GM18499 (cell line): ENCODE measurements around the gene SERGEF.

Experiments used
- ATAC-seq: cut with Tn5 transposase; IDR thresholded peaks from one replicate; pipeline ENCODE4 v1.9.1; 2021; ENCODE audit warnings: moderate number of reproducible peaks; ENCODE audit not compliant: insufficient read depth, unreplicated experiment

The SERGEF gene

GRCh38 chr11:17775507-17776211 lies 237.2 kb downstream of the SERGEF start:
- ATAC-seq, result no peak

DNA sequence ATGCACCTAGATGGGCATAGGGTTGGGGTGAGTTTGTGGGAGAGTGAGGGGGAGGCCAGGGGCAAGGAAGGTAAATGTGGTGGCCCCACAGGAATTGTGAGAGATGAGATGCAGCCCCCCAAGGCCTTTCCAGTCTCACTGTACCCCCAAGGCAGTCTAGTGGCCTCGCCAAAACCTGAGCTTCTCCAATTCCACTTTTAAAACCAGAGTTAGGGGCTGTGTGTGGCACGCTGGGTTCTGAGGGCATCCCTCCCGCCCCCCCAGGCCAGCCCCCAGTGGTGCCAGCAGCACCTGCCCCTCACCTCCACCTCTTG lies 237.9 kb downstream of the SERGEF start:
- no peak for ATAC-seq

- ATAC-seq, result no peak
These were observed 238.4 kb downstream of the SERGEF start for GRCh38 chr11:17774232-17775034.

DNA sequence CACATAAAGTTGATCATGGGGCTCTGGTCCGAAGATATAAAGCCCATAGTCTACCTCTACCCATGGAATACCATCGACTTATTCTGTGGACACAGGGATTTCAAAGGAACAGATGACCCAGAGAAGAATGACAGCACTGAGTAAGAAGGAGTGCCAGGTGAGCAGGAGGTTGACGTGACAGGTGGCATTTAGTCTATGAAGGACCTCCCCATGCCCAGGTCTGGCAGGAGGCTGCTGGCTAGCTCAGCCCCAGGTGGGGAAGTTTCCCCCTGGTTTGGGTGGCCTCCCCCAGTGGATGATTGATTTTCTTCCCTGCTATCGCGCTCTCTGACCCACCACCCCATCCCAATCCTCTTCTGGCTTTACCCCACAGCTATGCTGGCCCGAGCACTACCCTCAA lies 239.2 kb downstream of the SERGEF start:
- ATAC-seq, result no peak

DNA sequence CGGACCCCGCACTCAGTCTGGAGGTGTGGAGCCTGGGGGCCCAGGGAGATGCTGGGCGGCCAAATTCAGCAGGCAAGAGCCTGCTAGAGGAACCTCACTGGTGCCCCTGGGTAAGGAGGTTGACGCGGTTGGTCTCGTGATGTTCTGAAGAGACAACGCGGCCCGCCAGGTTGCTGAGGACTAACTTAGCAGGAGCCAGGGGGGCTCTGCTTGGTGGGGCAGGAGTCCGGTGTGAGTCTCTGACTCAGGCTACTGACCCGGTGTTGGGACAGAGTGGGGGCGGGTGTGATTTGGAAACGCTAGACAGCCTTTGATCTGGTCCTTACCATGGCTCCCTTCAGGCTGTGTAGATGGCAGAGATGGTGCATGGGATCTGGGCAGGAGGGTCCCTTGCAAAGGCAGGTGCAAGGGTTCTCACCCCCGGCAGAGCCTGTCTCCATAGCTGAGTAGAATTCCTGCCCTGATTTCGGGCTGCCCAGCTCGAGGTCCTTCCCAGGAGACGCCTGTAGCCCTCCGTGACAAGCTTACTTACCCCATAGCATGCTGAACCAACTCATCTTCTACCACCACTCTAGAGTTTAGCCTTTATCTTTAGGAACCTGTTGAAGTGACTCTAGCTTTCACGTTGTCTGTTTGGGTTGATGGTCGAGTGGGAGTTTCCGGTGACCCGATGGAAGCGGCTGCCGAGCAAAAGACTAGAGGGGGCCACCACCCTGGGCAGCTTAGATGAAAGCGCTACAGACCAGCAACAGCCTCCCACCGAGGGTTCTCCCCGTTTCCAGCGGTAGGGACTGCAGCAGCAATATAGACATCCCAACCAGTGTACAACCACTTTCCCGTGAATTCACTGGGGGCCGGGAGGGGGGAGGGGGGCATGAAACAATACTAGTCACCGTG lies 239.9 kb downstream of the SERGEF start:
- ATAC-seq, result no peak

GRCh38 chr11:17771841-17772401 lies 240.9 kb downstream of the SERGEF start:
- ATAC-seq, result no peak

GRCh38 chr11:17771415-17771814 lies 241.4 kb downstream of the SERGEF start:
- no peak for ATAC-seq

DNA sequence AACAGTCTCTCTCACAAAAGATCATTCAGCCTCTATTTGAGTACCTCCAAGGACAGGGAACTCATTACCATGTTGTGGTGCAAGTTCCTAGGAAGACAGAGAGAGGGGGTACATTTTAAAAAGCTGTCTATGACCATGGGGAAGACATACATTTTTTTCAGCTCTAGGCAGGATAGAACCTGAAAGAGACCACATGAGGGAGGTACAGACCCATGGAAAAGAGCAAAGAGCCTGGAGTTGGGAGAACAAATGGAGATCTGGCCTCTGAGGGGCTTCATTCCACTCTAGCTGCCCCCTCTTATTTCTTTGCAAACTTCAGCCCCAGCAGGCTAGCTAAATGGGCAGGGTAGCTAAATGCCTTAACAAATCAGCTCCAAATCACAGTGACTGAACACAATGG lies 241.9 kb downstream of the SERGEF start:
- no peak for ATAC-seq

- no peak for ATAC-seq
These were observed 242.7 kb downstream of the SERGEF start for GRCh38 chr11:17770048-17770652.

- no peak for ATAC-seq
These were observed 243.6 kb downstream of the SERGEF start for GRCh38 chr11:17769218-17769617.

DNA sequence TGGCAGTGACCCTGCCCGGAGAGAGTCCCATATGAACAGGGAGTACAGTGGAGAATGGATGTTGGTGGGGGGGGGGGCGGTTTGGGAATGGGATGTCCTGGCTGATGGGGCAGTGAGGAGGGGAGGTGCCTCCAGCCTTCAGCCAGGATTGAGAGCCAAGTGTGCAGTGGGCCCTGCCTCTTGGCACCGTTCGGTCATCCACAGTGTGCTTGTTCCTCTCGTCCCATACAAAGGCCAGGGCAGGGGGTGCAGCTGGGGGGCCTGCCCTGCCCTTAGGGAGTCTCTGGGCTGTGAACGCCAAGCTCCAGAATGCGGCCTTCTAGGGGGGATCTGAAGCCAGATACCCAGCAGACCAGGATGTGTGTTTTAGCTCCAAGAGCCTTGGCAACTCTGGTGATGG lies 244.3 kb downstream of the SERGEF start:
- ATAC-seq, result no peak

DNA sequence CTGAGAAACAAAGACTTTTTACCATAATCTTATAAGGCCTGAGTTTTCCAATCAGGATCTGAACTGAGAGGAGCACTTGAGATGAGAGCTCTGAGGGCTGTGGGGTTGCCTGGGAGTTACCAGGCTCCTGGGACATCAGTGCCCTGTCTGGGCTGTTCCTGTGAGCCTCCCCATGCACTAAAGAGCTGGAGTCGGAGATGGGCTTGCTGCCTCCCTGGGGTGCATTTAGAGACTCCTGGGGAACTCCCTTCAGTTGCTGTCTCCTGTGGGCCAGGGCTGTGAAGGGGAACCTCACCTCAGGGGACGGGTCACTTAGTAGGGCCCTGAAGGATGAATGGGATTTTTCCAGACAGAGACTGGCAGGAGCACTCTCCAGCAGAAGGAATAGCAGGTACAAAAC lies 244.9 kb downstream of the SERGEF start:
- no peak for ATAC-seq

DNA sequence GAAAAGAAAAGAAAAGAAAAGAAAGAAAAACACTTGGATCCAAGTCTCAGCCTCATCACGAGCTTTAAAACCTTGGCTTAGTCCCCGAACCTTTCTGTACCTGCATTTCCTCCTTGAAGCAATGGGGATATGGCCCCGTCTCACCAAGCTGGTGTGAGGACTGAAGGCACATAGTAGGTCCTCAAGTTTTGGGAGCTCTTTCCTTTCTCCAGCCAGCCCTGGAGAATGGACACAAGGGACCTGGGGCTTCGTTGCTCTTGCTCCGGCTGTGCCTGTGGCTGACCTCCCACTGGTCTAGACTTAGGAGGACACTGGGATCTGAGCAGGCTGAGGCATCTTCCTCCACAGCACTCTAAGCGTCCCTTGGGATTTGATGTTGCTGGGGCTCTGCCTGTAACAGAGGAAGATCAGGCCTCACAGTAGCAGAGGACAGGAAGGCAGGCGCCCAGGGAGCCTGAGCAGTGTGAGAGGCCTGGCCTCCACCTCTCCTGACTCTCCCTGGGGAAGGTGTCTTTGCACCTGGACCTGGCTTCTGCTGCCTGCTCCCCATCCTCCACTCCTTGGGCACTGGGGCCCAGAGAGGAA lies 245.5 kb downstream of the SERGEF start:
- ATAC-seq, result no peak

DNA sequence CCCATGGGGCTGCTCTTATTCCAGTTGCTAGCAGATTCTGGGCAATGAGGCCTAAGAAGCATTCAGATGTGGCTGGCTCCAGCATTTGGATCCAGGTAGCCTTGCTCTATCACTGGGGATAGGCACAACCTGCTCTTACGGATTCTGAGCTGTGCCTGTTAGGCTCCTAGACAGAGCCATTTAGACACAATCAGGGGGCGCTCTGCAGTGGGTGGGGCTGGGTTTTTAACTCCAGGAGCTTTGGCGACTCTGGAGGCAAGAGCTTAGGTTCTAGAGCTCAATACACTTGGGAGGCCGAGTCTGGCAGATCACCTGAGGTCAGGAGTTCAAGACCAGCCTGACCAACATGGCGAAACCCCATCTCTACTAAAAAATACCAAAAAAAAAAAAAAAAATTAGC lies 246.3 kb downstream of the SERGEF start:
- no peak for ATAC-seq

GRCh38 chr11:17766073-17766359 lies 246.8 kb downstream of the SERGEF start:
- ATAC-seq, result no peak

DNA sequence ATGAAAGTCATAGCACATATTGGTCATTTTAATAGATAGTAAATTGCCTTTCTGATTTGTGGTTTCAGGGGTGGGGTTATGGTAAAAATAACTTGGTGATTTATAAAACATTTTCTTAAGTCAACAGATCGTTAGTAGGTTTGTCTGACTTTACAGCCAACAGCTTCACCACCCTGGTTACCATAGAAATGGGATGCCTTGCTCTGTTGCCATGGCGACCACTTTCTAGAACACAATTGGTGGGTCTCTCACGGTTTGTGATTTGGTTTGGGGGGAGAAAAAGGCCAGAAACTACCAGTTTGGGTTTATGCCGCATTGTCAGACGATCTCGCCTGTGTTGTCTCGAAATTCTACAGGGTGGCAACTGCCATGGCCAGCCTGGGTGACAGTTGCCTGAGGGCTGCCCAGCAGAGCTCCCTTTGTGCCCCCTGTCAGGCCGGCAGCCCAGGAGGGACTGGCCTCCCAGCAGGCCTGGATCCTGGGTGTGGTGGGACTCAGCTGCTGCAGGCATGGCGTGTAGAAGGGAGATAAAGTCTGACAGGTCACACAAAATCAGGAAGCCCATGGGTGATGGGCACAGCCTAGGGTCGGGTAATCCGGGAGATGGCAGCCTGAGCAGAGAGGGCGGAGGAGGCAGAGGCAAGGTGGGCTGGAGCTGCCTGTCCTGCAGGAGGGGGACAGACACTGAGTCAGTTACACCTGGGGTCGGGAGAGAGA lies 247.3 kb downstream of the SERGEF start:
- no peak for ATAC-seq

- no peak for ATAC-seq
These were observed 248.2 kb downstream of the SERGEF start for GRCh38 chr11:17764446-17765218.

DNA sequence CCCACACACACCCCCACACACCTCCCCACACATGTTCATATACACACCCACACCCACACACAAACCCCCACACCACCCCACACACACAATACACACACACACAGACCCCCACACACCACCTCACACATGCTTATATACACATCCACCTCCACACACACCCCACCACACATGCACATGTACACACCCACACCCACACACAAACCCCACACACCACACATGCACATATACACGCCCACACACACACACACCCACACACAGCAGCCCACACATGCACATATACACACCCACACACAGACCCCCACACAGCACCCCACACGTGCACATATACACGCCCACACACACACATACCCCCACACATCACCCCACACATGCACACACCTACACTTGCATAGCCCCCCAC lies 249.1 kb downstream of the SERGEF start:
- ATAC-seq, result no peak

- ATAC-seq, result no peak
These were observed 249.6 kb downstream of the SERGEF start for GRCh38 chr11:17763244-17763643.
